RWPE2 (cell line): ENCODE measurements around the gene AIF1L.

Experiments
- ATAC-seq: fragments of 200-7000 bp; cut with Tn5 transposase; 3 replicates; pipeline ENCODE4 v1.9.1; 2021; ENCODE audit warnings: low read depth
- DNase-seq: peaks from one replicate; pipeline ENCODE4 v3.0.0-alpha.2; 2020; ENCODE audit warnings: low spot score
- H3K27ac ChIP-seq: fragments of 450-650 bp; 2 replicates; pipeline ENCODE4 v1.5.1; 2017; ENCODE audit warnings: mild to moderate bottlenecking; ENCODE audit not compliant: poor library complexity, severe bottlenecking
- H3K27me3 ChIP-seq: fragments of 250-450 bp; sonication (Bioruptor Pico); 2 replicates; pipeline ENCODE4 v1.5.1; 2021; ENCODE audit warnings: mild to moderate bottlenecking, moderate library complexity; ENCODE audit not compliant: insufficient read depth, poor library complexity, severe bottlenecking
- H3K36me3 ChIP-seq: fragments of 250-450 bp; sonication (Bioruptor Pico); 2 replicates; pipeline ENCODE4 v1.5.1; 2020; ENCODE audit warnings: low read depth, mild to moderate bottlenecking, moderate library complexity
- H3K4me1 ChIP-seq: fragments of 250-450 bp; sonication (Bioruptor Pico); 2 replicates; pipeline ENCODE4 v1.5.1; 2021; ENCODE audit warnings: mild to moderate bottlenecking, moderate library complexity; ENCODE audit not compliant: insufficient read depth, poor library complexity, severe bottlenecking
- H3K4me3 ChIP-seq: fragments of 250-450 bp; sonication (Bioruptor Pico); 2 replicates; pipeline ENCODE4 v1.5.1; 2021; ENCODE audit warnings: mild to moderate bottlenecking, moderate library complexity; ENCODE audit not compliant: severe bottlenecking
- H3K9me3 ChIP-seq: fragments of 250-450 bp; sonication (Bioruptor Pico); 2 replicates; pipeline ENCODE4 v1.5.1; 2021; ENCODE audit warnings: mild to moderate bottlenecking, moderate library complexity; ENCODE audit not compliant: severe bottlenecking
- TF ChIP-seq, protein P1 (sequence below): fragments of 450-650 bp; IDR thresholded peaks from one replicate; pipeline ENCODE4 v1.5.1; 2017; ENCODE audit warnings: mild to moderate bottlenecking, moderate library complexity; ENCODE audit not compliant: poor library complexity, severe bottlenecking

The AIF1L gene

DNA sequence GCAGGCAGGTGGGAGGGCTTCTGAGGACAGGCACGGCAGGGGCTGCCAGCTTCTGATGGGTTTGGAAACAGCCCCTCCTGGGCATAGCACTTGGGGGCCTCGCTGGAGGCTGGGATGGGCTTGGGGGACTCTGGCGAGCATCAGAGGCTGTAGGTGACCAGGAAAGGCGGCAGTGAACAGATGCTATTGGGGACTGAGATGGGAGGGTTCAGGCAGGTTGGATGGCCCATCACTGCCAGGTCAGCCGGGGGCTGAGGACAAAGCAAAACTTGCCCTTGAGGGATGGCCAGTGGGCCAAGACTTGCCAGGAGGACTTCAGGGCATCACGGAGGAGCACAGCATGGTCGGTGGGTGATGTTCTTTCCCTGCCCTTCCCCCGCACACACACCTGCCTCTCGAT lies 6.7 kb downstream of the AIF1L start:
- DNase-seq = no peak
- Histone ChIP-seq H3K27me3 (no peaks in the 10 kb centered on the region), H3K4me1 (no peaks in the 10 kb centered on the region), H3K4me3 (no peak overlapping the region), H3K36me3 (no peaks in the 10 kb centered on the region), H3K27ac (no peak overlapping the region), H3K9me3 (peaks cover 6% of the 10 kb centered on the region)
- TF ChIP-seq, protein P1, sequence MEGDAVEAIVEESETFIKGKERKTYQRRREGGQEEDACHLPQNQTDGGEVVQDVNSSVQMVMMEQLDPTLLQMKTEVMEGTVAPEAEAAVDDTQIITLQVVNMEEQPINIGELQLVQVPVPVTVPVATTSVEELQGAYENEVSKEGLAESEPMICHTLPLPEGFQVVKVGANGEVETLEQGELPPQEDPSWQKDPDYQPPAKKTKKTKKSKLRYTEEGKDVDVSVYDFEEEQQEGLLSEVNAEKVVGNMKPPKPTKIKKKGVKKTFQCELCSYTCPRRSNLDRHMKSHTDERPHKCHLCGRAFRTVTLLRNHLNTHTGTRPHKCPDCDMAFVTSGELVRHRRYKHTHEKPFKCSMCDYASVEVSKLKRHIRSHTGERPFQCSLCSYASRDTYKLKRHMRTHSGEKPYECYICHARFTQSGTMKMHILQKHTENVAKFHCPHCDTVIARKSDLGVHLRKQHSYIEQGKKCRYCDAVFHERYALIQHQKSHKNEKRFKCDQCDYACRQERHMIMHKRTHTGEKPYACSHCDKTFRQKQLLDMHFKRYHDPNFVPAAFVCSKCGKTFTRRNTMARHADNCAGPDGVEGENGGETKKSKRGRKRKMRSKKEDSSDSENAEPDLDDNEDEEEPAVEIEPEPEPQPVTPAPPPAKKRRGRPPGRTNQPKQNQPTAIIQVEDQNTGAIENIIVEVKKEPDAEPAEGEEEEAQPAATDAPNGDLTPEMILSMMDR = no peak
- ATAC-seq = no peak

DNA sequence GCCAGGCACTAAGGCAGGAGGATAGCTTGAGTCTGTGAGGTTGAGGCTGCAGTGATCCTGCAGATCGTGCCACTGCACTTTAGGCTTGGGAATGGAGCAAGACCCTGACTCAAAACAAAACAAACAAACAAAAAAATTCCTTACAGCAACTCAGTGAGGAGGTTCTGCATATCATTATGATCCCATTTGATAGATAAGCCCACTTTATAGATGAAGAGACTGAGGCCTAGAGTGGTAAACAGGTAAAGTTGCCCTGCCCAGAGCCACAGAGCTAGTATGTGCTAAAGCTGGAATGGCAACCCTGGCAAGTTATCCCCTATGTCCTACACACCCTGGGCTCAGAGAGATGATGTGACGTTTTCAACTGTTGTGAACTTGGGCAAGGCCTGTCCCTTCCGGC lies 7.2 kb downstream of the AIF1L start:
- no peak for ATAC-seq
- TF ChIP-seq, protein P1 = no peak
- H3K4me1 ChIP-seq = no peaks in the 10 kb centered on the region
- no peaks in the 10 kb centered on the region for H3K36me3 ChIP-seq
- H3K4me3 ChIP-seq = no peak overlapping the region
- DNase-seq = no peak
- H3K27ac ChIP-seq = no peak overlapping the region
- no peaks in the 10 kb centered on the region for H3K27me3 ChIP-seq
- peaks cover 6% of the 10 kb centered on the region for H3K9me3 ChIP-seq

GRCh38 chr9:131104016-131104740 lies 7.8 kb downstream of the AIF1L start:
- no peaks in the 10 kb centered on the region for H3K4me1 ChIP-seq

DNA sequence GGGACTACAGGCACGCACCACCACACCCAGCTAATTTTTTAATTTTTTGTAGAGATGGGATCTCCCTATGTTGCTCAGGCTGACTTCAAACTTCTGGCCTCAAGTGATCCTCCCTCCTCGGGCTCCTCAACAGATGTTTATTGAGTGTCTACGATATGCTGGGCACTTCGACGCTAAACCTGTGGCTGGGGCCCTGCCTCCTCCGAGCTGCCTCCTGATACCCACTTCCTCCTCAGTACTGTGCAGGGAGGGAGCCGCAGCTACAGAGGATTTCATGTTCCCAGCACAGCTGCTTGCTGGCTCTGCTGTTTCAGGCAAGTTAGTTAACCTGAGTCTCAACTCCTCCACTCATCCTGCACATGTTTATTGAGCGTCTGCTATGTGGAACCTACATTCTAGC lies 9.6 kb downstream of the AIF1L start:
- no peak overlapping the region for H3K4me3 ChIP-seq
- H3K4me1 ChIP-seq = no peaks in the 10 kb centered on the region
- no peak overlapping the region for H3K27ac ChIP-seq
- TF ChIP-seq, protein P1 = no peak
- no peak for DNase-seq
- no peaks in the 10 kb centered on the region for H3K27me3 ChIP-seq
- peaks cover 6% of the 10 kb centered on the region for H3K9me3 ChIP-seq
- no peaks in the 10 kb centered on the region for H3K36me3 ChIP-seq
- no peak for ATAC-seq

More at GRCh38 chr9:131104016-131104740, 7.8 kb downstream of the AIF1L start:
- Histone ChIP-seq H3K27ac (no peak overlapping the region), H3K36me3 (no peaks in the 10 kb centered on the region), H3K27me3 (no peaks in the 10 kb centered on the region), H3K4me3 (no peak overlapping the region), H3K9me3 (peaks cover 4% of the 10 kb centered on the region)
- no peak for ATAC-seq
- DNase-seq = no peak
- TF ChIP-seq, protein P1 = no peak

DNA sequence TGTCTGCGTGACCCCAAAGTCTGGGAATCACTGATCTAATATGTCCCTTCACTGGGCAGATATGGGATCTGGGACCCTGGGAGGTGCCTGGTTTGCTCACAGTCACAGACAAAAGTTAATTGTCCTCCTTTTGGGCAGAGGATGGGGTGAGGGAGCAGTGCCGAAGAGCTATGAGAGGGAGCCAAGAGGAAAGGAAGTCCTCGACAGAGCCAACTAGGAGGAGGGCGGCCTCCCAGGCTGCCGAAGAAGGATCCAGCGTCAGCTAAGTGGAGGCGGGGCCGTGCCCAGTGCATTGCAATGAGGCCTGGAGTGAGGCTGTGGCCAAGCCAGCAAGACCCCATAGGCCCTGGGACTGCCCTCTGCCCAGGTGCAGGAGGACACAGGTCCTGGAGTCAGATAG lies 11.4 kb downstream of the AIF1L start:
- no peaks in the 10 kb centered on the region for H3K36me3 ChIP-seq
- peaks cover 5% of the 10 kb centered on the region for H3K4me1 ChIP-seq
- H3K4me3 ChIP-seq = no peak overlapping the region
- H3K27me3 ChIP-seq = no peaks in the 10 kb centered on the region
- H3K9me3 ChIP-seq = peaks cover 9% of the 10 kb centered on the region
- TF ChIP-seq, protein P1 = no peak
- no peak for ATAC-seq
- H3K27ac ChIP-seq = no peak overlapping the region
- DNase-seq = no peak
